Measurements from ENCODE around the gene PHF21A.
"Not testable (repeated sequence)": the region's sequence is repeated elsewhere in the genome, so short reads cannot be mapped to it uniquely, and the experiment has no call there.

PHF21A gene

GRCh38 chr11:46034041-46034440, 87.2 kb downstream of the PHF21A start:
- no peaks in the 10 kb centered on the region for H3K9me3 ChIP-seq (ENCODE audit: low read length)
- no peaks in the 10 kb centered on the region for H3K4me1 ChIP-seq (ENCODE audit: insufficient read depth, low read length)
- peaks cover 1% of the 10 kb centered on the region for H3K36me3 ChIP-seq (ENCODE audit: insufficient read depth, low read length)
- no peak overlapping the region for H3K4me3 ChIP-seq (ENCODE audit: low read length)
- H3K27me3 ChIP-seq (ENCODE audit: insufficient read depth, low read length) = no peaks in the 10 kb centered on the region
- no peak overlapping the region for H2AFZ ChIP-seq (ENCODE audit: low read depth, low read length)

- Histone ChIP-seq H3K27me3 (ENCODE audit: insufficient read depth, low read length) (no peaks in the 10 kb centered on the region), H3K9me3 (ENCODE audit: low read length) (no peaks in the 10 kb centered on the region), H3K36me3 (ENCODE audit: insufficient read depth, low read length) (no peaks in the 10 kb centered on the region), H2AFZ (ENCODE audit: low read depth, low read length) (no peak overlapping the region), H3K4me1 (ENCODE audit: insufficient read depth, low read length) (no peaks in the 10 kb centered on the region), H3K4me3 (ENCODE audit: low read length) (no peak overlapping the region)
Observed at GRCh38 chr11:46026606-46027293, 94.5 kb downstream of the PHF21A start.

- Histone ChIP-seq H3K4me1 (ENCODE audit: insufficient read depth, low read length) (no peaks in the 10 kb centered on the region), H3K9me3 (ENCODE audit: low read length) (no peaks in the 10 kb centered on the region), H3K36me3 (ENCODE audit: insufficient read depth, low read length) (peaks cover 4% of the 10 kb centered on the region), H3K27me3 (ENCODE audit: insufficient read depth, low read length) (no peaks in the 10 kb centered on the region), H2AFZ (ENCODE audit: low read depth, low read length) (no peak overlapping the region), H3K4me3 (ENCODE audit: low read length) (no peak overlapping the region)
Observed at GRCh38 chr11:46020084-46020599, 101.1 kb downstream of the PHF21A start.

GRCh38 chr11:46018651-46019050, 102.6 kb downstream of the PHF21A start:
- peaks cover 4% of the 10 kb centered on the region for H3K36me3 ChIP-seq (ENCODE audit: insufficient read depth, low read length)
- no peaks in the 10 kb centered on the region for H3K27me3 ChIP-seq (ENCODE audit: insufficient read depth, low read length)
- no peaks in the 10 kb centered on the region for H3K9me3 ChIP-seq (ENCODE audit: low read length)
- H3K4me3 ChIP-seq (ENCODE audit: low read length) = no peak overlapping the region
- no peaks in the 10 kb centered on the region for H3K4me1 ChIP-seq (ENCODE audit: insufficient read depth, low read length)
- no peak overlapping the region for H2AFZ ChIP-seq (ENCODE audit: low read depth, low read length)

GRCh38 chr11:46017341-46017740, 103.9 kb downstream of the PHF21A start:
- Histone ChIP-seq H3K27me3 (ENCODE audit: insufficient read depth, low read length) (no peaks in the 10 kb centered on the region), H3K9me3 (ENCODE audit: low read length) (no peaks in the 10 kb centered on the region), H3K36me3 (ENCODE audit: insufficient read depth, low read length) (peaks cover 4% of the 10 kb centered on the region), H3K4me3 (ENCODE audit: low read length) (no peak overlapping the region), H2AFZ (ENCODE audit: low read depth, low read length) (no peak overlapping the region), H3K4me1 (ENCODE audit: insufficient read depth, low read length) (peaks cover 5% of the 10 kb centered on the region)

- Histone ChIP-seq H2AFZ (ENCODE audit: low read depth, low read length) (no peak overlapping the region), H3K36me3 (ENCODE audit: insufficient read depth, low read length) (no peaks in the 10 kb centered on the region), H3K4me3 (ENCODE audit: low read length) (no peak overlapping the region), H3K9me3 (ENCODE audit: low read length) (no peaks in the 10 kb centered on the region), H3K4me1 (ENCODE audit: insufficient read depth, low read length) (peaks cover 14% of the 10 kb centered on the region), H3K27me3 (ENCODE audit: insufficient read depth, low read length) (no peaks in the 10 kb centered on the region)
Observed at GRCh38 chr11:46015941-46016340, 105.3 kb downstream of the PHF21A start.

- not testable (repeated sequence) for H3K9me3 ChIP-seq (ENCODE audit: low read length); H2AFZ ChIP-seq (ENCODE audit: low read depth, low read length); H3K4me3 ChIP-seq (ENCODE audit: low read length); H3K27me3 ChIP-seq (ENCODE audit: insufficient read depth, low read length); H3K36me3 ChIP-seq (ENCODE audit: insufficient read depth, low read length)
- peaks cover 14% of the 10 kb centered on the region for H3K4me1 ChIP-seq (ENCODE audit: insufficient read depth, low read length)
Observed at GRCh38 chr11:46014168-46014567, 107.1 kb downstream of the PHF21A start.

GRCh38 chr11:46012185-46012584, 109.1 kb downstream of the PHF21A start:
- H2AFZ ChIP-seq (ENCODE audit: low read depth, low read length) = no peak overlapping the region
- no peaks in the 10 kb centered on the region for H3K27me3 ChIP-seq (ENCODE audit: insufficient read depth, low read length)
- H3K9me3 ChIP-seq (ENCODE audit: low read length) = no peaks in the 10 kb centered on the region
- no peak overlapping the region for H3K4me3 ChIP-seq (ENCODE audit: low read length)
- H3K4me1 ChIP-seq (ENCODE audit: insufficient read depth, low read length) = peaks cover 14% of the 10 kb centered on the region
- no peaks in the 10 kb centered on the region for H3K36me3 ChIP-seq (ENCODE audit: insufficient read depth, low read length)

- H3K4me1 ChIP-seq (ENCODE audit: insufficient read depth, low read length) = peaks cover 14% of the 10 kb centered on the region
- H3K9me3 ChIP-seq (ENCODE audit: low read length) = no peaks in the 10 kb centered on the region
- no peak overlapping the region for H3K4me3 ChIP-seq (ENCODE audit: low read length)
- no peak overlapping the region for H2AFZ ChIP-seq (ENCODE audit: low read depth, low read length)
- H3K36me3 ChIP-seq (ENCODE audit: insufficient read depth, low read length) = no peaks in the 10 kb centered on the region
- H3K27me3 ChIP-seq (ENCODE audit: insufficient read depth, low read length) = no peaks in the 10 kb centered on the region
Observed at GRCh38 chr11:46010100-46010499, 111.2 kb downstream of the PHF21A start.

GRCh38 chr11:46009647-46010046, 111.6 kb downstream of the PHF21A start:
- no peaks in the 10 kb centered on the region for H3K27me3 ChIP-seq (ENCODE audit: insufficient read depth, low read length)
- H3K4me1 ChIP-seq (ENCODE audit: insufficient read depth, low read length) = peaks cover 17% of the 10 kb centered on the region
- H3K4me3 ChIP-seq (ENCODE audit: low read length) = no peak overlapping the region
- no peaks in the 10 kb centered on the region for H3K36me3 ChIP-seq (ENCODE audit: insufficient read depth, low read length)
- no peaks in the 10 kb centered on the region for H3K9me3 ChIP-seq (ENCODE audit: low read length)
- no peak overlapping the region for H2AFZ ChIP-seq (ENCODE audit: low read depth, low read length)

GRCh38 chr11:46006418-46007070, 114.7 kb downstream of the PHF21A start:
- H3K27me3 ChIP-seq (ENCODE audit: insufficient read depth, low read length) = no peaks in the 10 kb centered on the region
- H2AFZ ChIP-seq (ENCODE audit: low read depth, low read length) = no peak overlapping the region

GRCh38 chr11:46003572-46003971, 117.7 kb downstream of the PHF21A start:
- no peak overlapping the region for H3K4me3 ChIP-seq (ENCODE audit: low read length)
- no peaks in the 10 kb centered on the region for H3K9me3 ChIP-seq (ENCODE audit: low read length)
- no peak overlapping the region for H2AFZ ChIP-seq (ENCODE audit: low read depth, low read length)
- H3K27me3 ChIP-seq (ENCODE audit: insufficient read depth, low read length) = no peaks in the 10 kb centered on the region
- H3K36me3 ChIP-seq (ENCODE audit: insufficient read depth, low read length) = no peaks in the 10 kb centered on the region
- H3K4me1 ChIP-seq (ENCODE audit: insufficient read depth, low read length) = peaks cover 28% of the 10 kb centered on the region

More at GRCh38 chr11:46006418-46007070, 114.7 kb downstream of the PHF21A start:
- no peaks in the 10 kb centered on the region for H3K36me3 ChIP-seq (ENCODE audit: insufficient read depth, low read length)
- peaks cover 22% of the 10 kb centered on the region for H3K4me1 ChIP-seq (ENCODE audit: insufficient read depth, low read length)
- no peaks in the 10 kb centered on the region for H3K9me3 ChIP-seq (ENCODE audit: low read length)
- H3K4me3 ChIP-seq (ENCODE audit: low read length) = no peak overlapping the region

GRCh38 chr11:46002189-46002588, 119.1 kb downstream of the PHF21A start:
- H3K9me3 ChIP-seq (ENCODE audit: low read length) = no peaks in the 10 kb centered on the region

More at GRCh38 chr11:46002189-46002588, 119.1 kb downstream of the PHF21A start:
- H3K4me3 ChIP-seq (ENCODE audit: low read length) = no peak overlapping the region
- peaks cover 34% of the 10 kb centered on the region for H3K4me1 ChIP-seq (ENCODE audit: insufficient read depth, low read length)
- no peaks in the 10 kb centered on the region for H3K27me3 ChIP-seq (ENCODE audit: insufficient read depth, low read length)
- no peak overlapping the region for H2AFZ ChIP-seq (ENCODE audit: low read depth, low read length)
- no peaks in the 10 kb centered on the region for H3K36me3 ChIP-seq (ENCODE audit: insufficient read depth, low read length)
